Measurements from ENCODE around the gene XRN1. TPM values are rescaled to one million over a fixed set of nuclear protein-coding genes. Genes with fewer than 3 reads are reported as not detected.
"Not testable (repeated sequence)": the region's sequence is repeated elsewhere in the genome, so short reads cannot be mapped to it uniquely, and the experiment has no call there.

XRN1 gene
- total and polyA plus RNA-seq, 2 donors = 12.2 to 27.3 TPM

DNA sequence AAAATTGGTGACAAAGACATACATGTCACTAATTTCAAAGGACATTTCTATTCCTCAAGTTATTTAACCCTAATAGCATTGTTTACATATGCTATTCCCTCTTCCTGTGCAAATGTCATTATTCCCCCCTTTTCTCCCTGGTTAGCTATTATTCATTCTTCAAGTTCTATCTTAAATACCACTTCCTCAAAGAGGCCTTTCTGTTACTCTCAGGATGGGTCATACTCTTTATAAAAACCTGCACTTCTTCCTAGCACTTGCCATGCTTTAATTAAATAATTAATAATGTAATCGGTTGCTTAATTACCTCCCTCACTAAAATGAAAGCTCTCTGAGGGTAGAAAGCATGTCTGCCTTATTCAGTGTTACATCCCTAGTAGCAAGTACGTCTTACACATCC lies 88.5 kb downstream of the XRN1 start:
- peaks cover 29 to 59% of the 10 kb centered on the region in 2 donors for H3K36me3 ChIP-seq (ENCODE audit: control insufficient read depth in 2 of 2, insufficient read depth in 2 of 2, low read length in 1 of 2)
- H3K4me1 ChIP-seq (ENCODE audit: control insufficient read depth in 2 of 2, insufficient read depth in 2 of 2, low read length in 2 of 2) = no peaks in the 10 kb centered on the region
- no peak for DNase-seq (ENCODE audit: low read depth in 6 of 9, low spot score in 9 of 9)
- 97% methylated on average over 2 of the region's 2 CpGs for WGBS
- no peaks in the 10 kb centered on the region for H3K27me3 ChIP-seq (ENCODE audit: control insufficient read depth in 2 of 2, insufficient read depth in 1 of 2, low read length in 1 of 2)
- H3K27ac ChIP-seq (ENCODE audit: low read depth in 1 of 2, low read length in 1 of 2) = no peak overlapping the region
- no peak overlapping the region for H3K4me3 ChIP-seq (ENCODE audit: low read length in 2 of 2)
- H3K9me3 ChIP-seq (ENCODE audit: control insufficient read depth in 2 of 2, insufficient read depth in 1 of 2, low read length in 1 of 2) = no peaks in the 10 kb centered on the region

DNA sequence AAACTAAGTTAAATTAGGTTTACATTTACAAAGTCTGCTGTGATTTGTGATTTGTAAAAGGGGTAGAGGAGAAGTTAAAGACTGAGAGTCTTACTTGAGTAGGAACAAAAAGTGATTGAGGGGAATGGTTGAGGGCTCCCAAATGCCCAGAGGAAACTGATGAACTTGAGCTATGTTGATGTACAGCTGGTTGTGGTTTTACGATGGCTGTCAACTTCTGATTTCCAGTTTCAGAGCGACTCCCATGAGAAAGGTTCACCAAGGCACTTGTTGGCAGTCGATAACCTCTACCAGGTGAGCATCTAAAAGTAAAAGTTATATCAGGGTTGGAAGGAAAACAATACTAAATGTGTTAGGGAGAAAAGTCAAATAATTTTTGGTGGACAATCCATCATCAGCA lies 91.0 kb downstream of the XRN1 start:
- Histone ChIP-seq H3K36me3 (ENCODE audit: control insufficient read depth in 2 of 2, insufficient read depth in 2 of 2, low read length in 1 of 2) (peaks cover 32 to 62% of the 10 kb centered on the region in 2 donors), H3K27me3 (ENCODE audit: control insufficient read depth in 2 of 2, insufficient read depth in 1 of 2, low read length in 1 of 2) (no peaks in the 10 kb centered on the region), H3K4me3 (ENCODE audit: low read length in 2 of 2) (no peak overlapping the region), H3K27ac (ENCODE audit: low read depth in 1 of 2, low read length in 1 of 2) (no peak overlapping the region), H3K9me3 (ENCODE audit: control insufficient read depth in 2 of 2, insufficient read depth in 1 of 2, low read length in 1 of 2) (no peaks in the 10 kb centered on the region), H3K4me1 (ENCODE audit: control insufficient read depth in 2 of 2, insufficient read depth in 2 of 2, low read length in 2 of 2) (no peaks in the 10 kb centered on the region)
- DNase-seq (ENCODE audit: low read depth in 6 of 9, low spot score in 9 of 9) = no peak
- WGBS = 96% methylated on average over 3 of the region's 3 CpGs

DNA sequence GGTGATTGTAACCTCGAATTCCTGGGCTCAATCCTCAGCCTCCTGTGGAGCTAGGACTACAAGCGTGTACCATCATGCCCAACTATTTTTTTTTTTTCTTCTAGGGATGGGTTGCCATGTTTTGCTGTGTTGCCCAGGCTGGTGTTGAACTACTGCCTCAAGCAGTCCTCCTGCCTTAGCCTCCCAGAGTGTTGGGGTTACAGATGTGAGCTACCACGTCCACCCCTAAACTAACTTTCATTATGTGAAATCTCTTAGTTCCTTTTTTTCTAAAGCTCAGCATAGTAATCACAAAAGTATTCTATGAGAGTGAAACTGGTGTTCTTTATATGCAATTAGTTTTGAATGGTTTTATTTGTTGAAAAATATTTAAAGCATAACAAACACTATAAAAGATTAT lies 92.1 kb downstream of the XRN1 start:
- Histone ChIP-seq H3K4me1 (ENCODE audit: control insufficient read depth in 2 of 2, insufficient read depth in 2 of 2, low read length in 2 of 2) (no peaks in the 10 kb centered on the region), H3K27me3 (ENCODE audit: control insufficient read depth in 2 of 2, insufficient read depth in 1 of 2, low read length in 1 of 2) (no peaks in the 10 kb centered on the region), H3K9me3 (ENCODE audit: control insufficient read depth in 2 of 2, insufficient read depth in 1 of 2, low read length in 1 of 2) (no peaks in the 10 kb centered on the region), H3K36me3 (ENCODE audit: control insufficient read depth in 2 of 2, insufficient read depth in 2 of 2, low read length in 1 of 2) (peaks cover 35 to 68% of the 10 kb centered on the region in 2 donors), H3K27ac (ENCODE audit: low read depth in 1 of 2, low read length in 1 of 2) (no peak overlapping the region), H3K4me3 (ENCODE audit: low read length in 2 of 2) (no peak overlapping the region)
- no peak for DNase-seq (ENCODE audit: low read depth in 6 of 9, low spot score in 9 of 9)
- WGBS = 97% methylated on average over 3 of the region's 3 CpGs

DNA sequence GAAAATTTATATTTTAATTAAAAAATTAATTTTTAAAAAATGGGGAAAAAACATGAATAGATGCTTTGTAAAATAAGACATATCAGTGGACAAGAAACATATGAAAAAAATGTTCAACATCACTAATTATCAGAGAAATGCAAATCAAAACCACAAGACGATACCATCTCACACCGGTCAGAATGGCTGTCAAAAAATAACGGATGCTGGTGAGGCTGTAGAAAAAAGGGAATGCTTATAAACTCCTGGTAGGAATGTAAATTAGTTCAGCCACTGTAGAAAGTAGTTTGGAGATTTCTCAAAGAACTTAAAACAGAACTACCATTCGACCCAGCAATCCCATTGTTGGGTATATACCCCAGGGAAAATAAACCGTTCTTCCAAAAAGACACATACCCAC lies 93.8 kb downstream of the XRN1 start:
- Histone ChIP-seq H3K4me3 (ENCODE audit: low read length in 2 of 2) (no peak overlapping the region), H3K4me1 (ENCODE audit: control insufficient read depth in 2 of 2, insufficient read depth in 2 of 2, low read length in 2 of 2) (no peaks in the 10 kb centered on the region), H3K27ac (ENCODE audit: low read depth in 1 of 2, low read length in 1 of 2) (no peak overlapping the region), H3K36me3 (ENCODE audit: control insufficient read depth in 2 of 2, insufficient read depth in 2 of 2, low read length in 1 of 2) (peaks cover 40 to 72% of the 10 kb centered on the region in 2 donors), H3K9me3 (ENCODE audit: control insufficient read depth in 2 of 2, insufficient read depth in 1 of 2, low read length in 1 of 2) (no peaks in the 10 kb centered on the region), H3K27me3 (ENCODE audit: control insufficient read depth in 2 of 2, insufficient read depth in 1 of 2, low read length in 1 of 2) (no peaks in the 10 kb centered on the region)
- 99% methylated on average over 5 of the region's 5 CpGs for WGBS
- no peak for DNase-seq (ENCODE audit: low read depth in 6 of 9, low spot score in 9 of 9)

DNA sequence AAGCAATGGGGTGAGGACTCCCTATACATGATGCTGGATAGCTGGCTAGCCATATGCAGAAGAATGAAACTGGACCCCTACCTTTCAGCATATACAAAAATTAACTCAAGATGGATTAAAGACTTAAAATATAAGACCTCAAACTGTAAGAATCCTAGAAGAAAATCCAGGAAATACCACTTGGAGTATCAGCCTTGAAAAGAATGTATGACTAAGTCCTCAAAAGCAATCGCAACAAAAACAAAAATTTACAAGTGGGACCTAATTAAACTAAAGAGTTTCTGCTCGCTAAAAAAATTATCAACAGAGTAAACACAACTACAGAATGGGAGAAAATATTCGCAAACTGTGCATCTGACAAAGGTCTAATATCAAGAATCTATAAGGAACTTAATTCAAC lies 94.3 kb downstream of the XRN1 start:
- H3K27ac ChIP-seq (ENCODE audit: low read depth in 1 of 2, low read length in 1 of 2) = no peak overlapping the region
- no peak for DNase-seq (ENCODE audit: low read depth in 6 of 9, low spot score in 9 of 9)
- over 99% methylated on average over 3 of the region's 3 CpGs for WGBS
- no peaks in the 10 kb centered on the region for H3K9me3 ChIP-seq (ENCODE audit: control insufficient read depth in 2 of 2, insufficient read depth in 1 of 2, low read length in 1 of 2)
- H3K36me3 ChIP-seq (ENCODE audit: control insufficient read depth in 2 of 2, insufficient read depth in 2 of 2, low read length in 1 of 2) = peaks cover 45 to 77% of the 10 kb centered on the region in 2 donors
- H3K27me3 ChIP-seq (ENCODE audit: control insufficient read depth in 2 of 2, insufficient read depth in 1 of 2, low read length in 1 of 2) = no peaks in the 10 kb centered on the region
- no peaks in the 10 kb centered on the region for H3K4me1 ChIP-seq (ENCODE audit: control insufficient read depth in 2 of 2, insufficient read depth in 2 of 2, low read length in 2 of 2)
- H3K4me3 ChIP-seq (ENCODE audit: low read length in 2 of 2) = no peak overlapping the region

DNA sequence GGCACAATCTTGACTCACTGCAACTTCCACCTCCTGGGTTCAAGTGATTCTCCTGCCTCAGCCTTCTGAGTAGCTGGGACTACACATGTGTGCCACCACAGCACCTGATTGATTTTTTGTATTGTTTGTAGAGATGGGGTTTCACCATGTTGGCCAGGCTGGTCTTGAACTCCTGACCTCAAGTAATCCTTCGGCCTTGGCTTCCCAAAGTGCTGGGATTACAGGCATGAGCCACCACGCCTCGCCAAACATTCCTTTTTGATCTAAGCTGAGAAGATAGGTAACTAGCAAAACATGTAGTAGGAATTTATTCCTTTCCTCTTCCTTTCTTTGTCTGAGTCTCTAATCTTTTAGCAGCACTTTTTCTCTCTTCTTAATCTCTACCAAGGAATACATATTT lies 95.1 kb downstream of the XRN1 start:
- not testable (repeated sequence) for H3K27me3 ChIP-seq (ENCODE audit: control insufficient read depth in 2 of 2, insufficient read depth in 1 of 2, low read length in 1 of 2); H3K27ac ChIP-seq (ENCODE audit: low read depth in 1 of 2, low read length in 1 of 2); H3K9me3 ChIP-seq (ENCODE audit: control insufficient read depth in 2 of 2, insufficient read depth in 1 of 2, low read length in 1 of 2); H3K4me1 ChIP-seq (ENCODE audit: control insufficient read depth in 2 of 2, insufficient read depth in 2 of 2, low read length in 2 of 2); H3K4me3 ChIP-seq (ENCODE audit: low read length in 2 of 2); DNase-seq (ENCODE audit: low read depth in 6 of 9, low spot score in 9 of 9)
- H3K36me3 ChIP-seq (ENCODE audit: control insufficient read depth in 2 of 2, insufficient read depth in 2 of 2, low read length in 1 of 2) = peaks cover 42 to 75% of the 10 kb centered on the region in 2 donors
- WGBS = 97% methylated on average over 3 of the region's 3 CpGs

DNA sequence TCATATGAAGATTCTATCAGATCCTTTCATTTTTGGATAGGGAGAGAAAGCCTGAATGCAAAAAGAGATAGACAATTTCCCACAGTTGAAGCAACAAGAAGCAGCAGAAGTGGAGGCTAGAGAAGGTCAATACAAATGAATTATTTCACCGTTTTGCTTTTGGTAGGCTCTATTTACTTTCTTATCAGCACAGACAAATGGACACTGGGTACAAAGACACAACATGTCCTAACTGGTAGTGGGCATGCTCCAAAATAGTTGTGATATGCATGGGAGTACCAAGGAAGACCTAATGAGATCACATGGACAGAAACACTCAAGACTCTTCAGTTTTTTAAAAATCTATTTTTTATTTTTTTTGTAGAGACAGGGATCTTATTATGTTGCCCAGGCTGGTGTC lies 99.4 kb downstream of the XRN1 start:
- WGBS = 91% methylated on average over 1 of the region's 1 CpG
- no peaks in the 10 kb centered on the region for H3K4me1 ChIP-seq (ENCODE audit: control insufficient read depth in 2 of 2, insufficient read depth in 2 of 2, low read length in 2 of 2)
- H3K9me3 ChIP-seq (ENCODE audit: control insufficient read depth in 2 of 2, insufficient read depth in 1 of 2, low read length in 1 of 2) = no peaks in the 10 kb centered on the region
- H3K27ac ChIP-seq (ENCODE audit: low read depth in 1 of 2, low read length in 1 of 2) = no peak overlapping the region
- H3K36me3 ChIP-seq (ENCODE audit: control insufficient read depth in 2 of 2, insufficient read depth in 2 of 2, low read length in 1 of 2) = peaks cover 25 to 56% of the 10 kb centered on the region in 2 donors
- no peak for DNase-seq (ENCODE audit: low read depth in 6 of 9, low spot score in 9 of 9)
- H3K27me3 ChIP-seq (ENCODE audit: control insufficient read depth in 2 of 2, insufficient read depth in 1 of 2, low read length in 1 of 2) = no peaks in the 10 kb centered on the region
- H3K4me3 ChIP-seq (ENCODE audit: low read length in 2 of 2) = no peak overlapping the region

DNA sequence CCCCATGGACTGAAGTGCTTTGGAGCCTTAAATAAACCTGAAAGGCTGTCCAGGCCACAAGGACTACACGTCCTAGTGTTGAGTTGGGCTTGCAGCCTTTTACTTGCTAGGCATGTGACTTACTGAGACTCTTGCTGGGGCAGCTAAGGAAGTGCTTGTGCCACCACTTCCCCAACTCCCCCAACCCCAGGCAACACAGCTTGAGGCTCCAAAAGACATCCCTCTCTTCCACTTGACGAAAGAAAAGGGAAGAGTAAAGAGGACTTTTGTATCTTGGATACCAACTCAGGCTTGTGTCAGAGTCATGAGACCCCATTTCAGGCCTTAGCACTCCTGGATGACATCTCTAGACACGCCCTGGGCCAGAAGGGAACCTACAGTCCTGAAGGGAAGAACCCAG lies 109.8 kb downstream of the XRN1 start:
- DNase-seq (ENCODE audit: low read depth in 6 of 9, low spot score in 9 of 9) = no peak
- Histone ChIP-seq H3K27ac (ENCODE audit: low read depth in 1 of 2, low read length in 1 of 2) (no peak overlapping the region), H3K4me1 (ENCODE audit: control insufficient read depth in 2 of 2, insufficient read depth in 2 of 2, low read length in 2 of 2) (no peaks in the 10 kb centered on the region), H3K36me3 (ENCODE audit: control insufficient read depth in 2 of 2, insufficient read depth in 2 of 2, low read length in 1 of 2) (peaks cover 24 to 41% of the 10 kb centered on the region in 2 donors), H3K9me3 (ENCODE audit: control insufficient read depth in 2 of 2, insufficient read depth in 1 of 2, low read length in 1 of 2) (peaks cover 0 to 4% of the 10 kb centered on the region in 2 donors), H3K27me3 (ENCODE audit: control insufficient read depth in 2 of 2, insufficient read depth in 1 of 2, low read length in 1 of 2) (no peaks in the 10 kb centered on the region), H3K4me3 (ENCODE audit: low read length in 2 of 2) (no peak overlapping the region)
- 86% methylated on average over 3 of the region's 3 CpGs for WGBS

DNA sequence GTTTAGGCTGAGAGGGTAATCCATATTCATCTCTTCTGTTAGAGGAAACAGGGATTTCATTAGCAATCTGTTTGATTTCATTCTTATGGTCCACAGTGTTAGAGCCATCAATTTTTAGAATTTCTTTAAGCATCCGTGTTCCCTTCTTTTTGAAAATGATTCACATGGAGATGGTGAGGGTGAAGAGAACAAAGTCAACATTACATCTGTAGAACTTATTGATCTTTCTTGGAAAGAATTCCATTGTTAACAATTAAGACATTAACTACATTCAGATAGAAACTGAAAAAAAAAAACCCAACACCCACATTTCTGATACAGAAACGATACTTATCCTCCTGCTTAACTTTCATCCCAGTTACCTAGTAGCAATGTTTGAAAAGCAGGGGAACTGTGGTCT lies 115.4 kb downstream of the XRN1 start:
- 99% methylated on average over 2 of the region's 2 CpGs for WGBS
- Histone ChIP-seq H3K9me3 (ENCODE audit: control insufficient read depth in 2 of 2, insufficient read depth in 1 of 2, low read length in 1 of 2) (no peaks in the 10 kb centered on the region), H3K4me1 (ENCODE audit: control insufficient read depth in 2 of 2, insufficient read depth in 2 of 2, low read length in 2 of 2) (no peaks in the 10 kb centered on the region), H3K4me3 (ENCODE audit: low read length in 2 of 2) (no peak overlapping the region), H3K36me3 (ENCODE audit: control insufficient read depth in 2 of 2, insufficient read depth in 2 of 2, low read length in 1 of 2) (peaks cover 19 to 49% of the 10 kb centered on the region in 2 donors), H3K27me3 (ENCODE audit: control insufficient read depth in 2 of 2, insufficient read depth in 1 of 2, low read length in 1 of 2) (no peaks in the 10 kb centered on the region), H3K27ac (ENCODE audit: low read depth in 1 of 2, low read length in 1 of 2) (no peak overlapping the region)
- no peak for DNase-seq (ENCODE audit: low read depth in 6 of 9, low spot score in 9 of 9)

All from thymus (tissue), 11 donors.